Measurements from ENCODE around the gene ASPHD2. TPM values are rescaled to one million over a fixed set of nuclear protein-coding genes. Genes with fewer than 3 reads are reported as not detected.

The ASPHD2 gene
- total RNA-seq, 1 experiment from 2014 or later = 7.1 TPM

GRCh38 chr22:26382782-26383181 is 46.3 kb upstream of the ASPHD2 start:
- no peak overlapping the region for H4K8ac ChIP-seq (replicated peaks; ENCODE audit: insufficient read length, low read depth, low read length)
- H3K79me1 ChIP-seq (ENCODE audit: insufficient read depth, low read depth, low read length, poor library complexity, severe bottlenecking) = no peaks in the 10 kb centered on the region
- Mint-ChIP-seq H3K36me3 (ENCODE audit: insufficient read depth in 1 of 3, low read depth in 3 of 3) (no peaks in the 10 kb centered on the region; a peak in 1 of 7 replicates), H3K9me3 (peaks cover 0 to 2% of the 10 kb centered on the region in 2 experiments; a peak in 2 of 5 replicates), H3K27me3 (ENCODE audit: low read depth) (peaks cover 38% of the 10 kb centered on the region), H3K27ac (no peak overlapping the region), H3K4me1 (peaks cover 6 to 10% of the 10 kb centered on the region in 2 experiments; a peak in 3 of 4 replicates), H3K4me3 (no peak overlapping the region)
- no peaks in the 10 kb centered on the region for H3K9me3 ChIP-seq (ENCODE audit: control insufficient read depth, low read depth, low read length)
- no peak overlapping the region for H2AFZ ChIP-seq (ENCODE audit: low read length)
- H3K4me1 ChIP-seq (ENCODE audit: insufficient read depth, low read length) = no peaks in the 10 kb centered on the region
- H2BK20ac ChIP-seq (ENCODE audit: low read depth, low read length, poor library complexity, severe bottlenecking) = no peak overlapping the region
- H4K5ac ChIP-seq (ENCODE audit: insufficient read length, low read depth, low read length) = no peak overlapping the region
- WGBS (ENCODE audit: extremely low coverage, insufficient read length, low lambda C conversion rate) = no CpG with 5 or more reads among the region's 3 CpGs
- H2BK12ac ChIP-seq (ENCODE audit: insufficient read length, low read depth, low read length) = no peak overlapping the region
- H4K20me1 ChIP-seq (ENCODE audit: control insufficient read depth, insufficient read depth, insufficient read length) = no peaks in the 10 kb centered on the region
- no peaks in the 10 kb centered on the region for H3K23me2 ChIP-seq (ENCODE audit: insufficient read length, low read depth, low read length, poor library complexity, severe bottlenecking)
- no peak overlapping the region for H4K91ac ChIP-seq (ENCODE audit: insufficient read length, low read depth, low read length)
- H3K9ac ChIP-seq (ENCODE audit: extremely low read depth, insufficient read length, low read length) = no peak overlapping the region
- no peak for TF ChIP-seq CTCF (conservative IDR thresholded peaks at IDR 0.05)
- H2AK5ac ChIP-seq (ENCODE audit: insufficient read length, low read length) = no peak overlapping the region
- no peak overlapping the region for H2BK15ac ChIP-seq (ENCODE audit: low read depth, low read length)
- no peak overlapping the region for H2BK120ac ChIP-seq (ENCODE audit: low read depth, low read length, poor library complexity, severe bottlenecking)
- no peak overlapping the region for H3K23ac ChIP-seq (ENCODE audit: insufficient read length, low read depth, low read length)
- no peaks in the 10 kb centered on the region for H3K79me2 ChIP-seq (ENCODE audit: insufficient read depth, low read length)
- no peak overlapping the region for H3K27ac ChIP-seq (ENCODE audit: insufficient read length, low read depth, low read length)
- H3K14ac ChIP-seq (ENCODE audit: insufficient read depth, low read length) = no peak overlapping the region
- no peak for DNase-seq
- H2BK5ac ChIP-seq (ENCODE audit: insufficient read length, low read length) = no peak overlapping the region
- no peak overlapping the region for H3T11ph ChIP-seq (ENCODE audit: low read length)
- no peak overlapping the region for H3K18ac ChIP-seq (ENCODE audit: insufficient read length, low read depth, low read length)
- H3K27me3 ChIP-seq (ENCODE audit: insufficient read depth, low read length) = no peaks in the 10 kb centered on the region
- H3K56ac ChIP-seq (ENCODE audit: insufficient read length, low read depth, low read length) = no peak overlapping the region
- no peak overlapping the region for H3K4ac ChIP-seq (ENCODE audit: low read depth, low read length)
- H3K4me2 ChIP-seq (ENCODE audit: insufficient read depth, insufficient read length, low read length) = no peak overlapping the region
